Glutamatergic neuron (in vitro differentiated cells): ENCODE results near the gene ACOD1. TPM values are rescaled to one million over a fixed set of nuclear protein-coding genes. Genes with fewer than 3 reads are reported as not detected.
"Not testable (repeated sequence)": the region's sequence is repeated elsewhere in the genome, so short reads cannot be mapped to it uniquely, and the experiment has no call there.

Source experiments
- DNase-seq: peaks from one replicate; pipeline ENCODE4 v3.0.0; 2022
- H3K27ac Mint-ChIP-seq: one replicate; pipeline ENCODE4 v1.8.0; 2020; ENCODE audit warnings: mild to moderate bottlenecking, mixed read lengths, inconsistent platforms; ENCODE audit not compliant: unreplicated experiment
- H3K27me3 Mint-ChIP-seq: one replicate; pipeline ENCODE4 v1.8.0; 2020; ENCODE audit warnings: mild to moderate bottlenecking, moderate library complexity, mixed read lengths, inconsistent platforms; ENCODE audit not compliant: unreplicated experiment
- H3K36me3 Mint-ChIP-seq: one replicate; pipeline ENCODE4 v1.8.0; 2020; ENCODE audit warnings: mild to moderate bottlenecking, mixed read lengths, inconsistent platforms; ENCODE audit not compliant: unreplicated experiment
- H3K4me1 Mint-ChIP-seq: one replicate; pipeline ENCODE4 v1.8.0; 2020; ENCODE audit warnings: mild to moderate bottlenecking, low read depth, mixed read lengths, inconsistent platforms; ENCODE audit not compliant: unreplicated experiment
- H3K4me3 Mint-ChIP-seq: one replicate; pipeline ENCODE4 v1.8.0; 2020; ENCODE audit warnings: mild to moderate bottlenecking, mixed read lengths, inconsistent platforms; ENCODE audit not compliant: unreplicated experiment
- H3K9me3 Mint-ChIP-seq: one replicate; pipeline ENCODE4 v1.8.0; 2020; ENCODE audit warnings: mild to moderate bottlenecking, moderate library complexity, mixed read lengths, inconsistent platforms; ENCODE audit not compliant: unreplicated experiment
- long read RNA-seq: library from polyadenylated mRNA; unstranded; transcript quantifications from one replicate; pipeline ENCODE4 v2.0.0, GENCODE V29; 2020; ENCODE audit not compliant: unreplicated experiment
- total RNA-seq: library from RNA; stranded (reverse); fragmentation: NEBNext Ultra II Directional; extraction: Animal tissue kit (Norgen Biotek cat#: 25700); gene quantifications from one replicate; pipeline ENCODE4 v1.2.1, GENCODE V29; 2021; ENCODE audit not compliant: unreplicated experiment
- TF ChIP-seq, protein P1 (sequence below): fragments of 200-600 bp; sonication (generic); IDR thresholded peaks from one replicate; pipeline ENCODE4 v1.5.0; 2021; ENCODE audit not compliant: partially characterized antibody, unreplicated experiment

The ACOD1 gene
- not detected for total RNA-seq
- long read RNA-seq: 0 reads

DNA sequence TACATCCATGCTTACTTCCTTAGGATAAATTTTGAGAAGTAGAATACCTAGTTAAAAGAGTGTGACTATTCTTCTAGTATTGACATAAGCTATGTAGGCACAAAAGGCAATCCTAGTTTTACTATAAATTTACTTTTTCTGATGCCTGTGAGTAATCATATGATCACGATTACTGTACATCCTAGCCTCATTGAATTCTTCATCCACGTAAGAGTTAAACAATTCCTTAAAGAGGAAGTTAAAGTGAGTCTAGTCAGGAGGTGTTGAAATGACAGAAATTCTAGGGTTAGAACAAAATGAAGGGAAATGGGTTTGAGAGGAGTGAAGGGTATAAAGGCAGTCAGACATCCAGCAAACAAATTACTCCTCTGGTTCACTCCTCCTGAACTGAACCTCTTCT lies at the start of gene ACOD1:
TSS of gene ACOD1 (plus strand) at position 363 of the 400 bp plus-strand sequence. CDS start 48 bp downstream, outside the sequence.
- no peaks in the 10 kb centered on the region for H3K4me1 Mint-ChIP-seq
- H3K27ac Mint-ChIP-seq: no peak within 1 kb of the TSS
- H3K4me3 Mint-ChIP-seq: no peak within 1 kb of the TSS
- no peak for DNase-seq
- TF ChIP-seq, protein P1, sequence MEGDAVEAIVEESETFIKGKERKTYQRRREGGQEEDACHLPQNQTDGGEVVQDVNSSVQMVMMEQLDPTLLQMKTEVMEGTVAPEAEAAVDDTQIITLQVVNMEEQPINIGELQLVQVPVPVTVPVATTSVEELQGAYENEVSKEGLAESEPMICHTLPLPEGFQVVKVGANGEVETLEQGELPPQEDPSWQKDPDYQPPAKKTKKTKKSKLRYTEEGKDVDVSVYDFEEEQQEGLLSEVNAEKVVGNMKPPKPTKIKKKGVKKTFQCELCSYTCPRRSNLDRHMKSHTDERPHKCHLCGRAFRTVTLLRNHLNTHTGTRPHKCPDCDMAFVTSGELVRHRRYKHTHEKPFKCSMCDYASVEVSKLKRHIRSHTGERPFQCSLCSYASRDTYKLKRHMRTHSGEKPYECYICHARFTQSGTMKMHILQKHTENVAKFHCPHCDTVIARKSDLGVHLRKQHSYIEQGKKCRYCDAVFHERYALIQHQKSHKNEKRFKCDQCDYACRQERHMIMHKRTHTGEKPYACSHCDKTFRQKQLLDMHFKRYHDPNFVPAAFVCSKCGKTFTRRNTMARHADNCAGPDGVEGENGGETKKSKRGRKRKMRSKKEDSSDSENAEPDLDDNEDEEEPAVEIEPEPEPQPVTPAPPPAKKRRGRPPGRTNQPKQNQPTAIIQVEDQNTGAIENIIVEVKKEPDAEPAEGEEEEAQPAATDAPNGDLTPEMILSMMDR: no peak
- peaks cover 3% of the 10 kb centered on the region for H3K9me3 Mint-ChIP-seq
- no peaks in the 10 kb centered on the region for H3K36me3 Mint-ChIP-seq
- H3K27me3 Mint-ChIP-seq: peaks cover 6% of the 10 kb centered on the region

DNA sequence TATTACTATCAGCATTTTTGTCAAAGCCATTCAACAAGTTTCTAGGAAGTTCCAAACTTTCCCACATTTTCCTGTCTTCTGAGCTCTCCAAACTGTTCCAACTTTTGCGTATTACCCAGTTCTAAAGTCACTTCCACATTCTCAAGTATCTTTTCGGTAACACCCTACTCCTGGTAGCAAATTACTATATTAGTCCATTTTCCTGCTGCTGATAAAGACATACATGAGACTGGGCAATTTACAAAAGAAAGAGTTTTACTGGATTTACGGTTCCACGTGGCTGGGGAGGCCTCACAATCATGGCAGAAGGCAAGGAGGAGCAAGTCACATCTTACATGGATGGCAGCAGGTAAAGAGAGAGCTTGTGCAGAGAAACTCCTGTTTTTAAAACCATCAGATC lies 49.2 kb upstream of the ACOD1 start:
- DNase-seq, H3K9me3 Mint-ChIP-seq, H3K4me1 Mint-ChIP-seq, H3K27me3 Mint-ChIP-seq, H3K4me3 Mint-ChIP-seq, H3K27ac Mint-ChIP-seq: not testable (repeated sequence)
- H3K36me3 Mint-ChIP-seq: peaks cover 21% of the 10 kb centered on the region

DNA sequence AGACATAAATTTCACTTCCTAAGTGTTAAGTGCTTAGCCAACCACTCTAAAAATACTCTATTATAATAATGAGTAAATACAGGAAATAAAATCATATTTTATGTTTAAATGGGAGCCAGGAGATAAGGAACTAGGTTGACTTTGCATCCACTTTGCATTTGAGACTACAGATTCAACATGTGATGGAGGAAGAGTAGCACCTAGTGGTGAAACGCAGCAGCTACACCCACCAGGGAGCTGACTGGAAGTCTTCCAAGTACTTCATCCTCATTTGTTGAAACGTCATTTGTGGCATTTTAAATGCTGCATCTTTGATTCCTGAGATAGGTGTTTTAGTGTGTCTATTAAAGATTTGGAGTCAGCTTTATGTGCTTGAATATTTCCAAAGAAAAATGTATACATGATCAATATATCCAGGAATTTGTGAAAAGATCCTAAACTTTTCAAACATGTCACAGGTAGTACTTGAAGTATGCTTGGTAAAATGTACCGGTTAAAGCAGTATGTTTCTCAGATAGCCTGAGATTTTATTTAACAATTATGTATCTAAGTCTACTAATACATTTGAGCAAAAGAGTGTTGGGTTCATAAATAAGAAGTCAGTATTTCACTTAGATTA lies 44.7 kb upstream of the ACOD1 start:
- H3K9me3 Mint-ChIP-seq: peaks cover 3% of the 10 kb centered on the region
- TF ChIP-seq, protein P1: peak; percentile 94
- peak; percentile 81 for DNase-seq
- H3K27me3 Mint-ChIP-seq: no peaks in the 10 kb centered on the region
- peaks cover 16% of the 10 kb centered on the region for H3K36me3 Mint-ChIP-seq
- no peak overlapping the region for H3K4me3 Mint-ChIP-seq
- H3K27ac Mint-ChIP-seq: no peak overlapping the region
- no peaks in the 10 kb centered on the region for H3K4me1 Mint-ChIP-seq

DNA sequence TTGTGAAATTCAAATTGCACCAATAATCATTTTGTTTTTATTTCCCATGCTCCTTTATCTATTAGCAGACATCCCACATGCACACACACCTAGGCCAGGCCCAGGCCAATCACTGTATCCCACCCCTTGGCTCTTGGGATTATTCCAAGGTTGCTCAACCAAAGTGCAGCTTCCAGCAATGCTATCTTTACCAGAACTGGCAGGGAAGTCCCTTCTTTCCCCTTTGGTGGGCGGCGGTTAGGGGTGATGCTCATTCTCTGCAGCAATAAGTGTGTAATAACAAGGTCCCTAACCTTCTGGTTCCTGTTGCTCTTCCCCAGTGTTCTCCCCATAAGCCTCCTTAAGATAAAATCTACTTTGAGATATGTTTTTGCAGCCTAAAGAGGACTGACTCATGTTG lies 43.8 kb upstream of the ACOD1 start:
- no peaks in the 10 kb centered on the region for H3K4me1 Mint-ChIP-seq
- no peak overlapping the region for H3K4me3 Mint-ChIP-seq
- DNase-seq: no peak
- no peaks in the 10 kb centered on the region for H3K27me3 Mint-ChIP-seq
- H3K27ac Mint-ChIP-seq: no peak overlapping the region
- TF ChIP-seq, protein P1: no peak
- H3K36me3 Mint-ChIP-seq: peaks cover 8% of the 10 kb centered on the region
- no peaks in the 10 kb centered on the region for H3K9me3 Mint-ChIP-seq

DNA sequence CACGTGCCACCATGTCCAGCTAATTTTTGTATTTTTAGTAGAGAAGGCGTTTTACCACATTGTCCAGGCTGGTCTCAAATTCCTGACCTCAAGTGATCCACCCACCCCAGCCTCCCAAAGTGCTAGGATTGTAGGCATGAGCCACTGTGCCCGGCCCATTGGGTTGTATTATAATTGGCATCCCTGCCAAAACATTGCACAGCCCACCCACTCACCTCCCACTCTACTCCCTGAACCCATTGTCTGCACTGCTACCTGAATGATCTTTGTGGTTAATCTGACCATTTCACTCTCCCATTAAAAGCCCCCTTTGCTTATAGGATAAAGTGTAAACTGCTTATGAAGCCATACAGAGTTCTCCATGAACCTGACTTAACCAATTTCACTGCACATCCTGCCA lies 35.8 kb upstream of the ACOD1 start:
- no peak overlapping the region for H3K4me3 Mint-ChIP-seq
- H3K9me3 Mint-ChIP-seq: no peaks in the 10 kb centered on the region
- peaks cover 9% of the 10 kb centered on the region for H3K36me3 Mint-ChIP-seq
- TF ChIP-seq, protein P1: no peak
- H3K27ac Mint-ChIP-seq: no peak overlapping the region
- no peaks in the 10 kb centered on the region for H3K4me1 Mint-ChIP-seq
- no peak for DNase-seq
- H3K27me3 Mint-ChIP-seq: peaks cover 2% of the 10 kb centered on the region
